Body of pancreas (tissue), 4 donors: ENCODE measurements around the gene NGEF. TPM values are rescaled to one million over a fixed set of nuclear protein-coding genes. Genes with fewer than 3 reads are reported as not detected.
A peak's percentile ranks its signal among the peaks of the same experiment; 100 is the strongest.

Experiments
- ATAC-seq: fragments of 150-250 bp; one replicate; pipeline ENCODE4 v1.9.1; 2016
- DNase-seq, 4 donors: peaks; one replicate each; pipeline ENCODE4 v3.0.0-alpha.2; 2019
- H3K27ac ChIP-seq, 4 donors: fragments of 200-600 bp; sonication (generic); 1 replicate in 3 of 4; 2 replicates in 1 of 4; pipeline versions ENCODE4 v1.5.1 to v1.6.1; 2016 to 2019; ENCODE audit warnings: mild to moderate bottlenecking in 1 of 4, mixed read lengths in 1 of 4, moderate library complexity in 1 of 4
- H3K27me3 ChIP-seq, 2 donors: fragments of 200-600 bp; sonication (generic); one replicate each; pipeline ENCODE4 v1.6.0; 2016; ENCODE audit warnings: mild to moderate bottlenecking in 1 of 2
- H3K36me3 ChIP-seq, 2 donors: fragments of 200-600 bp; sonication (generic); replicated peaks in 1 of 2; 2 replicates each; pipeline ENCODE4 v1.5.1; 2016; ENCODE audit warnings: low read depth in 2 of 2; ENCODE audit not compliant: insufficient read depth in 1 of 2
- H3K4me1 ChIP-seq: fragments of 200-600 bp; sonication (generic); one replicate; pipeline ENCODE4 v1.6.0; 2016
- H3K4me3 ChIP-seq, 2 donors: fragments of 200-600 bp; sonication (generic); 1 replicate in 1 of 2; 2 replicates in 1 of 2; pipeline ENCODE4 v1.5.1; 2016 to 2019
- H3K9me3 ChIP-seq, 3 donors: fragments of 200-600 bp; sonication (generic); 1 replicate in 2 of 3; 2 replicates in 1 of 3; pipeline ENCODE4 v1.5.1; 2016
- CTCF ChIP-seq, 7 experiments: fragments of 450-650 bp in 4 of 7; fragments of 200-600 bp in 3 of 7; sonication (generic) in 3 of 7; IDR thresholded peaks; one replicate each; pipeline ENCODE4 v1.5.1; 2016 to 2019; ENCODE audit warnings: antibody characterized with exemption in 7 of 7
- POLR2A ChIP-seq, 3 donors: fragments of 450-650 bp; IDR thresholded peaks; one replicate each; pipeline ENCODE4 v1.6.1; 2016; ENCODE audit warnings: antibody characterized with exemption in 3 of 3, mild to moderate bottlenecking in 2 of 3
- WGBS, 2 donors: methylation state at CpG; one replicate each; pipeline ENCODE4 v1.1.5; 2017; 5-methylcytosine and 5-hydroxymethylcytosine counted together
- intact Hi-C: fragments of 100-400 bp; cut with DNase I; formaldehyde crosslinking; loops from one replicate; pipeline ENCODE4 v1.15.1; 2023
- total RNA-seq, 2 donors: library from RNA; depleted of rRNA; stranded (reverse); fragments of >200 nt; gene quantifications; one replicate each; pipeline ENCODE4 v1.1.0, GENCODE V29; 2016

Gene NGEF
- total RNA-seq, 2 donors from 2014 or later: 4.9 to 7.0 TPM

DNA sequence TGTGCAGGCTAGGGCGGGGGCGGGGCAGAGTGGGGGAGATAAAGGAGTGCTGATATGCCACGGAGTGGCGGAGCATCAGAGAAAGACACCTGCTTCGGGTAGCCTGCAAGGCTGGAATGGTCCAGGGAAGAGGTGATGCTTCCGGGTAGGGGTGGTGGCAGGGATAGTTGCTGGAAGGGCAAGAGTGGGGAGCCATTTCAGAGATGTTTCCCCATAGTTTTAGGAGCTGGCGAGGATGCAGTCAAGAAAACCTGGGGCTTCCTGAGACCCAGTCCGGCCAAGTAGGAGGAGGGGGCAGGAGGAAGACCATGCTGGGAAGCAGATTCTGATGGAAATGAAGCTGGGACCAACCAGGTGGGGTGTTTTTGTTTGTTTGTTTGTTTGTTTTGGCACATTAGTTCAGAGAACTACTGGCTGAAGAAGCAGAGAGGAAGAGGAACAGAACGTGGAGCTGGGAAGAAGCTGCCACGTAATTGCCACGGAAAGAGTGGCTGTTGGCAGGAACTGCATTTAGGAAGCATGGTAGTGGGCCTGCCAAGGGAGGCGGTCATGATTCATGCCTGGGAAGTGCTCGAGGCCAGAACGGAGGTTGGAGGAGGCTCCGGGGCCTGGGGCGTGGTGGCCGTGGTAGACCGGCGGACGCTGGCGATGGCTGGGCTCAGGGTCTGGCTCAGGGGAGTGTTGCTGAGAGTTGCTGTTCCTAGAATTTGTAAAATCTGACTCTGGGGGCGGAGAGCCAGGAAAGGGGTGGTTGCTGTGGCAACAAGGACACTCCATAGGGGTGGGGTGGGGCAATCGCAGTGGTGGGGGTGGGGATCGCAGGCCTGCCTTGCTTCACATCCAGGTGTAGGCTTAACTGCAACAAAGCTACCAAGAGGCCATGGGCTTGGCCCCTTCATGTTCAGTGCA lies 38.4 kb upstream of the NGEF start:
- Histone ChIP-seq H3K27ac (no peak overlapping the region), H3K4me1 (peaks cover 5% of the 10 kb centered on the region), H3K4me3 (no peak overlapping the region), H3K9me3 (no peaks in the 10 kb centered on the region), H3K36me3 (no peaks in the 10 kb centered on the region), H3K27me3 (no peaks in the 10 kb centered on the region)
- no peak for TF ChIP-seq POLR2A (IDR thresholded peaks at IDR 0.05)
- no peak for TF ChIP-seq CTCF (IDR thresholded peaks at IDR 0.05)
- ATAC-seq (peak; percentile 50), DNase-seq (peak in 3 of 4 donors; percentile 20 to 35 (median 24))
- 51 to 56% methylated on average over 22 to 24 of the region's 24 CpGs for WGBS, 2 donors
- intact Hi-C loops: loop anchor here (10.0 kb wide), 1 partner anchor 447 kb away; no protein-coding TSS in a partner anchor

GRCh38 chr2:233049194-233049761 lies 36.2 kb upstream of the NGEF start:
- Histone ChIP-seq H3K27ac (no peak overlapping the region), H3K4me3 (no peak overlapping the region), H3K9me3 (no peaks in the 10 kb centered on the region), H3K36me3 (no peaks in the 10 kb centered on the region), H3K27me3 (no peaks in the 10 kb centered on the region), H3K4me1 (peaks cover 5% of the 10 kb centered on the region)
- no peak for ATAC-seq
- intact Hi-C loops: no loop called here
- TF ChIP-seq POLR2A (IDR thresholded peaks at IDR 0.05): no peak
- no peak for TF ChIP-seq CTCF (IDR thresholded peaks at IDR 0.05)
- no peak for DNase-seq
- WGBS, 2 donors: 30 to 31% methylated on average over 4 of the region's 4 CpGs

DNA sequence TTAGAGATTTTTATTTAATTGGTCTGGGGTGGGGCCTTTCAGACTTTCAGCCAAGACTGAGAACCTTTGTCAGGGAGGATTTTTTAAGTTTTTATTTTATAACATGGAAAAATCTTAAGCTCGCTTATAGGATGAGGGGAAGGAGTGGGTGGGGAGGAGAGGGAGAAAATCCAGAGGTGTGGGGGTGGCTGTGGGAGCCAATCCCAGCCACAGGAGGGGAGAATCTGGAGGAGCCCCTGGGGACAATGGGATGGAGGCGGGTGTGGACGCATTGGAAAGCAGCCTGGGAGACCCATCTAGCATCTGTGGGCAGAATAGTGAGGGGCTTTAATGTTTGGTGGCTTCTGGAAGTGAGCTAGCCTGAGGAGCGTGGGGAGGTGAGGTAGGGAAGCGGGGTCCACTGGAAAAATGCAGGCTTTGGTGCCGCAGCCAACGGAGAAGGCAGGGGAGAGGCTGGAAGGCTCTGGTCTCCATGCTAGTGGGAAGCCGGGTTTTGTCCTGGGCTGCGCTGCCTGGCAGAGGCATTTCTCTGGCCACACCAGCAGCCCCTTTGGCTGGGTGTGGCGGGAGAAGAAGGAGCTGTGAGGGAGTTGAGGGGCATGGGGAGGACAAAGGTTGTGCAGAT lies 35.6 kb upstream of the NGEF start:
- ATAC-seq (no peak), DNase-seq (no peak)
- intact Hi-C loops: no loop called here
- no peak for TF ChIP-seq CTCF (IDR thresholded peaks at IDR 0.05)
- no peak for TF ChIP-seq POLR2A (IDR thresholded peaks at IDR 0.05)
- no peaks in the 10 kb centered on the region for H3K27me3 ChIP-seq
- H3K27ac ChIP-seq: no peak overlapping the region
- no peak overlapping the region for H3K4me3 ChIP-seq
- 75 to 80% methylated on average over 10 of the region's 10 CpGs for WGBS, 2 donors
- H3K9me3 ChIP-seq: no peaks in the 10 kb centered on the region
- H3K4me1 ChIP-seq: no peaks in the 10 kb centered on the region
- no peaks in the 10 kb centered on the region for H3K36me3 ChIP-seq

- Histone ChIP-seq H3K36me3 (no peaks in the 10 kb centered on the region), H3K4me3 (no peak overlapping the region), H3K9me3 (no peaks in the 10 kb centered on the region), H3K27me3 (no peaks in the 10 kb centered on the region), H3K4me1 (no peaks in the 10 kb centered on the region), H3K27ac (no peak overlapping the region)
- TF ChIP-seq POLR2A (IDR thresholded peaks at IDR 0.05): no peak
- WGBS, 2 donors: 71 to 79% methylated on average over 9 of the region's 9 CpGs
- intact Hi-C loops: no loop called here
- no peak for DNase-seq
- no peak for ATAC-seq
These were observed 34.6 kb upstream of the NGEF start for GRCh38 chr2:233047667-233048066.

DNA sequence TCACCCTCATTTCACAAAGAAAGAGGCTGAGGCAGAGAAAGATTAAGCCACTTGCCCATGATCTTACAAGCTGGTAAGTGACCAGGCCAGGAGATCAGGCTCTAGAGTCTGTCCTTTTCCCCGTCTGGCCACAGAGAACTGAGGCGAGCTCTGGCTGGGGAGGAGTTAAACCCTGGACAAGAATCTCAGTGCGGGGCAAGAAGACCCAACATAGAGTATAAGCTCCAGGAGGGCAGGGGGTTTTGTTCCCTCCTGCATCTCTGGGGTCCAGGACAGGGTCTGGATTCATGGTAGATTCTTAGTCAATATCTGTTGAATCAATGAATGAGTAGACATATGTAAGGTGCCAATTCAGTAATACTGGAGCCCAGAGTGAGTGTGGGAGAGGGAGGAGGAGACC lies 34.1 kb upstream of the NGEF start:
- H3K27me3 ChIP-seq: no peaks in the 10 kb centered on the region
- H3K9me3 ChIP-seq: no peaks in the 10 kb centered on the region
- no peaks in the 10 kb centered on the region for H3K4me1 ChIP-seq
- no peak overlapping the region for H3K4me3 ChIP-seq
- WGBS, 2 donors: 85 to 93% methylated on average over 3 of the region's 3 CpGs
- H3K27ac ChIP-seq: no peak overlapping the region
- DNase-seq: no peak
- intact Hi-C loops: no loop called here
- no peak for ATAC-seq
- H3K36me3 ChIP-seq: no peaks in the 10 kb centered on the region
- TF ChIP-seq CTCF (IDR thresholded peaks at IDR 0.05) (no peak), POLR2A (IDR thresholded peaks at IDR 0.05) (no peak)
